ENCODE measurements around the gene SPRR2B. TPM values are rescaled to one million over a fixed set of nuclear protein-coding genes. Genes with fewer than 3 reads are reported as not detected.
"Not testable (repeated sequence)": the region's sequence is repeated elsewhere in the genome, so short reads cannot be mapped to it uniquely, and the experiment has no call there.

SPRR2B gene
- not detected for total RNA-seq

DNA sequence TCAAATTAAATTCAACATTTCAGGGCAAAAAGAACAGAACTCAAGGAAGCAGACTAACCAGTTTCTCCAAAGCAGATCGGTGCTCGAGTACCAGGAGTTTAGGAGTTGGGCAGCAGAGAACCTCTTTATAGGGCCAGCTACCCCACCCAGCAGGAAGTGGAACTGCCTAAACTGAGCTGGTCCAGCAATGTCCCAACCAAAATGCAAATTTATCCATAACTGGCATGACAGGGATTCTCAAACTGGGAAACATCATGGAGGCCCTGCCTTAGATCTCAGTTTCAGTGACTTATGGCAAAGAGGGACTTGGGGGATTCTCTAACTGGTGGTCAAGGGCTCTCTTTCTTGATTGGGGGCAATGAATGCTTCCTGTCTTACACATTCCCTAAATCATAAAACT, at the start of gene SPRR2B:
Gene SPRR2B, minus strand, starts transcription at position 101 of the 400 bp plus-strand sequence. CDS start 772 bp downstream, outside the sequence.
- no peaks in the 10 kb centered on the region for H3K9me3 ChIP-seq (ENCODE audit: low read depth, low read length)
- H3K27me3 ChIP-seq (ENCODE audit: insufficient read depth, low read length) = peaks cover 2% of the 10 kb centered on the region
- H3K4me1 ChIP-seq (ENCODE audit: insufficient read depth, low read length) = no peaks in the 10 kb centered on the region
- no peak within 1 kb of the TSS for H3K4me3 ChIP-seq (ENCODE audit: low read length)

DNA sequence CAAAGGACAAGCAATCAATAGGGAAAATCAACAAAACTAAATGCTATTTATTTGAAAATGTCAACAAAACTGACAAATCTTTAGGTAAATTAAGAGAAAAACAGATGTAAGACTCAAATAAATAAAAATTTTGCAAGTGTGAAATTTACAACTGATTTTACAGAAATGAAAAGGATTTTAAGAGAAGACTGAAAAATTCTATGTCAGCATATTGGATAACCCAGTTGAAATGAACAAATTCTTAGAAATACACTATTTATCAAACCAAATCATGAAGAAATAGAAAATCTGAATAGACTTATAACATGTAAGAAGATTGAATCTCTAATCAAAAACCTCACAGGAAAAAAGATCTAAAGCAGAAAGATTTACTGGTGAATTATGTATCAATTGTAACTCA, 49.5 kb upstream of the SPRR2B start:
- Histone ChIP-seq H3K27me3 (ENCODE audit: insufficient read depth, low read length) (peaks cover 12% of the 10 kb centered on the region), H3K9me3 (ENCODE audit: low read depth, low read length) (no peaks in the 10 kb centered on the region), H3K4me1 (ENCODE audit: insufficient read depth, low read length) (no peaks in the 10 kb centered on the region), H3K4me3 (ENCODE audit: low read length) (no peak overlapping the region)

DNA sequence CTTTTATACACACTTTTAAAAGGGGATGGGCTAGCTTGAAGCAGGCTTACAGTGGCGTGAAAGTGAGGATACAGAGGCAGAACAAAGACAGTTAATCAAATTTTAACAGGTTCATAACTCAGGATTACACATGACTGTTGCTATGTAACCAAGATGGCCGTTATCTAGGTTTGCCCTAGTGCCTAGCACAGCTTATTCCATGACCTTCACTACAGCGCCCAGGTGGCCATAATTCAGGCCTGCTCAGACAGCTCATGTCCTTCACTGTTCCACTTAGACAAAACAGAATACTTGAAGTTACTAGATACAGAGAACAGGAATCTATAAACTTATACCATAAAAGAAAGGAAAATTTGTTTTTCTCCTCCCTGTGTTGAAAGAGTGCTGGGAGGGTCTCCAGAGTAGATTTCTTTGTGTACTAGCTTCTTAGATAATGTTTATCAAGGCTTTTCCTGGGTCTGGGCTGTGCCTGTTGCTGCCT, 48.1 kb upstream of the SPRR2B start:
- Histone ChIP-seq H3K27me3 (ENCODE audit: insufficient read depth, low read length) (peaks cover 12% of the 10 kb centered on the region), H3K4me3 (ENCODE audit: low read length) (no peak overlapping the region), H3K4me1 (ENCODE audit: insufficient read depth, low read length) (no peaks in the 10 kb centered on the region), H3K9me3 (ENCODE audit: low read depth, low read length) (no peaks in the 10 kb centered on the region)

DNA sequence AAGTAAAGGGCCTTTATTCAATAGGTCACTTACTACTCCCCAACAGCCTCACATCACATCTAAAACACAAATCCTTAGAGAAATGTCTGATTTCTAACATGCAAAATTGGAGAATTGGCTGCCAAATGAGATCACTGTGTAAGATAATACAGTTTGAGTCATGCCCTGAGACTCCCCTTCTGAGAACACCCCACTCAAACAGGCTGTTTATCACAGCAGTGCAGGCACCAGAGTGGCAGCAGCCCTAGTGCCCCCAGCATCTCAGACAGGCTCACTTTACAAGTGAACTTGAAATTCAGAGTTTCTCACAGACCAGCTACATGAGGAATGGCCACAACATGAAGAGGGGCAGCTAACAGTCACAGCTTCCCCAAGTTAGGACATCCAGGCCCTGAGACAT, 43.9 kb upstream of the SPRR2B start:
- H3K9me3 ChIP-seq (ENCODE audit: low read depth, low read length); H3K4me3 ChIP-seq (ENCODE audit: low read length); H3K4me1 ChIP-seq (ENCODE audit: insufficient read depth, low read length): not testable (repeated sequence)
- peaks cover 12% of the 10 kb centered on the region for H3K27me3 ChIP-seq (ENCODE audit: insufficient read depth, low read length)

DNA sequence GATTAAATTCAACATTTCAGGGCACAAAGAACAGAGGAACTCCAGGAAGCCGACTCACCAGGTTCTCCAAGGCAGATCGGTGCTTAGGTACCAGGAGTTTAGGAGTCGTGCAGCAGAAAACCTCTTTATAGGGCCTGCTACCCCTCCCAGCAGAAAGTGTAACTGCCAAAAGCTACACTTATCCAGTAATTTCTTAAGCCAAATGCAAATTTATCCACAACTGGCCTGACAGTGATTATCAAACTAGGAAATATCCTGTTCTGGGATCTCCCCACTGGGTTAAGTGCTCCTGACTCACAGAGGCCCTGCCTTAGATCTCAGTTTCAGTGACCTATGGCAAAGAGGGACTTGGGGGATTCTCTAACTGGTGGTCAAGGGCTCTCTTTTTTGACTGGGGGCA, 42.0 kb upstream of the SPRR2B start, which contains the start of gene SPRR2F:
Gene SPRR2F, minus strand, starts transcription at position 101 of the 400 bp plus-strand sequence. CDS start 783 bp downstream, outside the sequence.
- H3K27me3 ChIP-seq (ENCODE audit: insufficient read depth, low read length) = peaks cover 6% of the 10 kb centered on the region
- no peak within 1 kb of the TSS for H3K4me3 ChIP-seq (ENCODE audit: low read length)
- no peaks in the 10 kb centered on the region for H3K4me1 ChIP-seq (ENCODE audit: insufficient read depth, low read length)
- no peaks in the 10 kb centered on the region for H3K9me3 ChIP-seq (ENCODE audit: low read depth, low read length)

DNA sequence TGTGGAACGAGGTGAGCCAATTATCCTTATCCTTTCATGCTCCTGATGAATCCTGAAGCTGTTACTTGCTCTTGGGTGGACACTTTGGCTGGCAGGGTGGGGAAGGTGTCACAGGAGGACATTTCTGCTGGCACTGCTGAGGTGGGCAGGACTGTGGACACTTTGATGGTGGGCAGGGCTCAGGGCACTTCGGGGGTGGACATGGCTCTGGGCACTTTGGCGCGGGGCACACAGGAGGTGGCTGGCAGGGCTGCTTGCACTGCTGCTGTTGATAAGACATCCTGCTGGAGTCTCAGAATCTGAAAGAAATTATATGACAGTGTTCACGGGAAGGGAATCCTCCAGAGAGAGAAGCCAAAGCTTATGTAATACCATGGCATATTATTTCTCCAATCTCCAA, 41.0 kb upstream of the SPRR2B start:
- H3K4me1 ChIP-seq (ENCODE audit: insufficient read depth, low read length); H3K27me3 ChIP-seq (ENCODE audit: insufficient read depth, low read length); H3K4me3 ChIP-seq (ENCODE audit: low read length); H3K9me3 ChIP-seq (ENCODE audit: low read depth, low read length): not testable (repeated sequence)

DNA sequence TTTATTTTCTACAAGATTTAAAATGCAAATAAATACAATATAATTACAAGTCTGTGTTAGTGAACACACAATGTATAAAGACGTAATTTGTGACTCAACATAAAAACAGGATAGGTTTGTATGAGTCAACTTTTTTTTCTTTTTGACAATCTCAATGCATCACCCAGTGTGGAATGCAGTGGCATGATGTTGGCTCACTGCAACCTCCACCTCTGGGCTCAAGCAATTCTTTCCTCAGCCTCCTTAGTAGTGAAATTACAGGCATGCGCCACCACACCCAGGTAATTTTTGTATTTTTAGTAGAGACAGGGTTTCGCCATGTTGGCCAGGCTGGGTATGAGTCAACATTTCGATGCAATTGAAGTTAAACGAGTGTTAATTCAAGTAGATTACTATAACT, 28.8 kb upstream of the SPRR2B start:
- Histone ChIP-seq H3K9me3 (ENCODE audit: low read depth, low read length) (peaks cover 2% of the 10 kb centered on the region), H3K4me1 (ENCODE audit: insufficient read depth, low read length) (no peaks in the 10 kb centered on the region), H3K4me3 (ENCODE audit: low read length) (no peak overlapping the region), H3K27me3 (ENCODE audit: insufficient read depth, low read length) (no peaks in the 10 kb centered on the region)

DNA sequence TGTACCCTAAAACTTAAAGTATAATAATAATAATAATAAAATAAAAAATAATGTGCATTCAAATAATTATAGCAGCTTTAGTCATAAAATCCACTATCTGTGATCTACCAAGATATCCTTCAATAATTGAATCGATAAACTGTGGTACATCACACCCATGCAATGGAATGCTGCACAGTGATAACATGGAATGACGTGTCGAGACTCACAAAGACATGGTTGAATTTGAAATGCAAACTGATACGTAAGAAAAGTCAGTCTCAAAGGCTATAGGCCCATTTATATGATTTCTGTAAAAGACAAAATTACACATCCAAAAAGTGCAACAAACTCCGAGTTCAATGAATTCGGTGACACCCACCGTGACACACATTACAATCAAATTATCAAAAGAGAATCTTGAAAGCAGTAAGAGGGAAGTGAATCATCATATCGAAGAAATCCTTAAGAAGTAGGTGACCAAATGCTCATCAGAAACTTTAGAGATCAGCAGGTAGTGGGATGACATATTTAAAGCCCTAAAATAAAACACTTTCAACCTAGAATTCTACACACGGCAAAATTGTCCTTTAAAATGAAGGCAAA, 28.1 kb upstream of the SPRR2B start:
- Histone ChIP-seq H3K4me1 (ENCODE audit: insufficient read depth, low read length) (no peaks in the 10 kb centered on the region), H3K9me3 (ENCODE audit: low read depth, low read length) (no peaks in the 10 kb centered on the region), H3K4me3 (ENCODE audit: low read length) (no peak overlapping the region), H3K27me3 (ENCODE audit: insufficient read depth, low read length) (no peaks in the 10 kb centered on the region)

DNA sequence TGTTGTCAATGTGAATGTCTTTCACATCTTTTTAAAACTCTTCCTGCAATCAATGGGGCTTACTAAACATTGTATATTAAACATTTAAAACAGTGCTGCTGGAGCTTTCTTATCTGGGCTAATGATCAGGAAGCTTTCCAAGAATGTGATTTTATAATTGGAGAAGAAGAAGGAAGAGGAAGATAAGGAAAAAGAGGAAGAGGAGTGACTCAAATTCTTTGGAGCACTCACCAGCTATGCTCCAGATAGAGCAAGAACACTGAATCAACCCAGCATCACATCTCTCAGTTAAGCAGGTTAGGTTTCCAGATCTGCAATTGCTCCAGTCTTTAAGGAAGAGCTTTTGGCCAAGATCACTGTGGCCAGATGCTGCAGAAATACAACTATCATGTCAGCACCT, 24.4 kb upstream of the SPRR2B start:
- no peak overlapping the region for H3K4me3 ChIP-seq (ENCODE audit: low read length)
- H3K27me3 ChIP-seq (ENCODE audit: insufficient read depth, low read length) = no peaks in the 10 kb centered on the region
- no peaks in the 10 kb centered on the region for H3K9me3 ChIP-seq (ENCODE audit: low read depth, low read length)
- no peaks in the 10 kb centered on the region for H3K4me1 ChIP-seq (ENCODE audit: insufficient read depth, low read length)

DNA sequence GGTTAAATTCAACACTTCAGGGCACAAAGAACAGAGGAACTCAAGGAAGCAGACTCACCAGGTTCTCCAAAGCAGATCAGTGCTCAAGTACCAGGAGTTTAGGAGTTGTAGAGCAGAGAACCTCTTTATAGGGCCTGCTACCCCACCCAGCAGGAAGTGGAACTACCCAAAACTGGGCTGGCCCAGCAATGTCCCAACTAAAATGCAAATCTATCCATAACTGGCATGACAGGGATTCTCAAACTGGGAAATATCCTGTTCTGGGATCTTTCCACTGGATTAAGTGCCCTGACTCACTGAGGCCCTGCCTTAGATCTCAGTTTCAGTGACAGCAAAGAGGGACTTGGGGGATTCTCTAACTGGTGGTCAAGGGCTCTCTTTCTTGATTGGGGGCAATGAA, 23.0 kb upstream of the SPRR2B start, which contains the start of gene SPRR2E:
Gene SPRR2E, minus strand, starts transcription at position 101 of the 400 bp plus-strand sequence. CDS start 775 bp downstream, outside the sequence.
- no peaks in the 10 kb centered on the region for H3K9me3 ChIP-seq (ENCODE audit: low read depth, low read length)
- H3K4me1 ChIP-seq (ENCODE audit: insufficient read depth, low read length) = no peaks in the 10 kb centered on the region
- H3K27me3 ChIP-seq (ENCODE audit: insufficient read depth, low read length) = no peaks in the 10 kb centered on the region
- no peak within 1 kb of the TSS for H3K4me3 ChIP-seq (ENCODE audit: low read length)

DNA sequence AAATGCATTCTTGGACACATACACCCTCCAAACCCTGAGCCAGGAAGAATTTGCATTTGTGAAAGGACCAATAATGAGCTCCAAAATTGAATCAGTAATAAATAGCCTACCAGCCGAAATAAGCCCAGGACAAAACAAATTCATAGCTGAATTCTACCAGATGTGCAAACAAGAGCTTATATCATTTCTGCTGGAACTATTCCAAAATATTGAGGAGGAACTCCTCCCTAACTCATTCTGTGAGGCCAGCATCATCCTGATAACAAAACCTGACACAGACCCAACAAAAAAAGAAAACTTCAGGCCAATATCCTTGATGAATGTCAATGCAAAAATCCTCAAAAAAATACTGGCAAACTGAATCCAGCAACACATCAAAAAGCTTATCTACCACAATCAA, 16.2 kb upstream of the SPRR2B start:
- Histone ChIP-seq H3K27me3 (ENCODE audit: insufficient read depth, low read length) (peaks cover 3% of the 10 kb centered on the region), H3K4me1 (ENCODE audit: insufficient read depth, low read length) (no peaks in the 10 kb centered on the region), H3K4me3 (ENCODE audit: low read length) (no peak overlapping the region), H3K9me3 (ENCODE audit: low read depth, low read length) (no peaks in the 10 kb centered on the region)

DNA sequence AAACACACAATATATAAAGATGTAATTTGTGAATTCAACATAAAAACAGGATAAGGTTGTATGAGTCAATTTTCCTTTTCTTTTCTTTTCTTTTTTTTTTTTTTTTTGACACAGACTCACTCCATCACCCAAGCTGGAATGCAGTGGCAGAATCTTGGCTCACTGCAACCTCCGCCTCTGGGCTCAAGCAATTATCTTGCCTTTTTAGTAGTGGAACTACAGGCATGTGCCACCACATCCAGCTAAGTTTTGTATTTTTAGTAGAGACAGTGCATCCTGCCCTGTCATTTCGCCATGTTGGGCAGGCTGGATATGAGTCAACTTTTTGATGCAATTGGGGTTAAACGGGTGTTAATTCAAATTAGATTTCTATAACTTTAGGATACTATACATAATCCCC, 10.3 kb upstream of the SPRR2B start:
- Histone ChIP-seq H3K4me1 (ENCODE audit: insufficient read depth, low read length) (no peaks in the 10 kb centered on the region), H3K27me3 (ENCODE audit: insufficient read depth, low read length) (peaks cover 3% of the 10 kb centered on the region), H3K4me3 (ENCODE audit: low read length) (no peak overlapping the region), H3K9me3 (ENCODE audit: low read depth, low read length) (no peaks in the 10 kb centered on the region)

DNA sequence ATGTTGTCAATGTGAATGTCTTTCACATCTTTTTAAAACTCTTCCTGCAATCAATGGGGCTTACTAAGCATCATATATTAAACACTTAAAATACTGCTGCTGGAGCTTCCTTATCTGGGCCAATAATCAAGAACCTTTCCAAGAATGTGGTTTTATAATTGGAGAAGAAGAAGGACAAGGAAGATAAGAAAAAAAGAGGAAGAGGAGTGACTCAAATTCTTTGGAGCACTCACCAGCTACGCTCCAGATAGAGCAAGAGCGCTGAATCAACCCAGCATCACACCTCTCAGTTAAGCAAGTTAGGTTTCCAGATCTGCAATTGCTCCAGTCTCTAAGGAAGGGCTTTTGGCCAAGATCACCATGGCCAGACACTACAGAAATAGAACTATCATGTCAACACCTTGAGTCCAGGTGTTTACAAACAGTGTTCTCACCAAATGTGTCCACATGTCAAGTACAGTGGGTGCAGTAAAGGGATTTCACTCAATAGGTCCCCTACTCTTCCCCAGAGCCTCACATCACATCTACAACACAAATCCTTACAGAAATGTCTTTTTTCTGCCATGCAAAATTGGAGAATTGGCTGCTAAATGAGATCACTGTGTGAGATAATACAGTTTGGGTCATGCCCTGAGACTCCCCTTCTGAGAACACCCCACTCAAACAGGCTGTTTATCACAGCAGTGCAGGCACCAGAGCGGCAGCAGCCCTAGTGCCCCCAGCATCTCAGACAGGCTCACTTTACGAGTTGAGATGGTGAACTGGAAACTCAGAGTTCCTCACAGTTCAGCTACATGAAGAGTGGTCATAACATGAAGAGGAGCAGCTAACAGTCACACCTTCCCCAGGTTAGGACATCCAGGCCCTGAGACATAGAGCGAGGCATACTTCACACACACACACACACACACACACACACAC, 1.7 kb upstream of the SPRR2B start:
- Histone ChIP-seq H3K4me1 (ENCODE audit: insufficient read depth, low read length) (no peaks in the 10 kb centered on the region), H3K9me3 (ENCODE audit: low read depth, low read length) (no peaks in the 10 kb centered on the region), H3K4me3 (ENCODE audit: low read length) (no peak overlapping the region), H3K27me3 (ENCODE audit: insufficient read depth, low read length) (no peaks in the 10 kb centered on the region)

DNA sequence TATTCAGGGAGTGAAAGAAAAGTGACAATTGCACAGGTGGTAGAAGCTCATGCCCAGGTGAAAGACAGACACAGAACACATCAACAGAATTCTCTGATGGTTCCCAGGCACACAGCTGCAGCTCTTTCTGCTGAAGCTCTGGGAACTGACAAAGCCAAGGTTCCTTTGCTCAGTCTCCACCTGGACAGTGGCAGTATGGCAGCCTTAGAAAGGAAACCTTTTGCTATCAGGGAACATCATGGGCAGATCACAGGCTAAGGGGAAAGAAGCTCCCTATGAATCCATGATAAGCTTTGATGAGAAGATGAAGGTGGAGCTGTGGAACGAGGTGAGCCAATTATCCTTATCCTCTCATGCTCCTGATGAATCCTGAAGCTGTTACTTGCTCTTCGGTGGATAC, 1.2 kb downstream of the SPRR2B start:
- no peaks in the 10 kb centered on the region for H3K4me1 ChIP-seq (ENCODE audit: insufficient read depth, low read length)
- peaks cover 3% of the 10 kb centered on the region for H3K27me3 ChIP-seq (ENCODE audit: insufficient read depth, low read length)
- H3K4me3 ChIP-seq (ENCODE audit: low read length) = no peak overlapping the region
- H3K9me3 ChIP-seq (ENCODE audit: low read depth, low read length) = no peaks in the 10 kb centered on the region

Data from mononuclear cell (primary cell).